Panc1 (cell line): ENCODE results near the gene CES2.

Source experiments
- POLR2AphosphoS5 ChIP-seq: IDR thresholded peaks from 2 replicates; pipeline ENCODE4 v1.6.1; 2012; ENCODE audit warnings: mild to moderate bottlenecking, low read depth, low read length, moderate library complexity
- SIN3A ChIP-seq: IDR thresholded peaks from 2 replicates; pipeline ENCODE4 v1.6.1; 2012; ENCODE audit warnings: low read depth, mild to moderate bottlenecking, low read length, moderate library complexity, borderline replicate concordance; ENCODE audit not compliant: insufficient read depth
- TF ChIP-seq, protein P1 (sequence below): fragments of 450-650 bp; IDR thresholded peaks from 2 replicates; pipeline ENCODE4 v1.5.1; 2017; ENCODE audit warnings: mild to moderate bottlenecking

DNA sequence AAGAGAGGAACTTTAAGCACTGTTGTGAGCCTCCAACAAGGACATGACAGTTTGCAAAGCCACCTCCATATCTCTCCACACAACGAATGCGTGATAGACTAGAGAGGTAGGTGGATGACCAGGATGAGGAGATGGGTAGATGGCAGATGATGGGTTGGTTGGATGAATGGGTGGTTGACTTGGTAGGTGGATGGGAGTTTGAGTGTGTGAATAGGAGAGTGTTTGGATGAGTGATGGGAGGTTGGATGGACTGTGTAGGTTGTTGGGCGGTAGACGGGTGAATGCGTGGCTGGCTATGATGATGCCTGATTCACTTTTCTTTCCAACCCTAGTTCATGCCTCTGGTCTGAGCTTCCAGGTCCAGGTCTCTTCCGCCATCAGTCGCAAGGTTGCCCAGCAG lies 20.8 kb upstream of the CES2 start:
- TF ChIP-seq, protein P1, sequence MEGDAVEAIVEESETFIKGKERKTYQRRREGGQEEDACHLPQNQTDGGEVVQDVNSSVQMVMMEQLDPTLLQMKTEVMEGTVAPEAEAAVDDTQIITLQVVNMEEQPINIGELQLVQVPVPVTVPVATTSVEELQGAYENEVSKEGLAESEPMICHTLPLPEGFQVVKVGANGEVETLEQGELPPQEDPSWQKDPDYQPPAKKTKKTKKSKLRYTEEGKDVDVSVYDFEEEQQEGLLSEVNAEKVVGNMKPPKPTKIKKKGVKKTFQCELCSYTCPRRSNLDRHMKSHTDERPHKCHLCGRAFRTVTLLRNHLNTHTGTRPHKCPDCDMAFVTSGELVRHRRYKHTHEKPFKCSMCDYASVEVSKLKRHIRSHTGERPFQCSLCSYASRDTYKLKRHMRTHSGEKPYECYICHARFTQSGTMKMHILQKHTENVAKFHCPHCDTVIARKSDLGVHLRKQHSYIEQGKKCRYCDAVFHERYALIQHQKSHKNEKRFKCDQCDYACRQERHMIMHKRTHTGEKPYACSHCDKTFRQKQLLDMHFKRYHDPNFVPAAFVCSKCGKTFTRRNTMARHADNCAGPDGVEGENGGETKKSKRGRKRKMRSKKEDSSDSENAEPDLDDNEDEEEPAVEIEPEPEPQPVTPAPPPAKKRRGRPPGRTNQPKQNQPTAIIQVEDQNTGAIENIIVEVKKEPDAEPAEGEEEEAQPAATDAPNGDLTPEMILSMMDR: no peak
- TF ChIP-seq SIN3A: no peak
- no peak for TF ChIP-seq POLR2AphosphoS5
